WTC11 (cell line): ENCODE measurements around the gene PLEKHG7. TPM values are rescaled to one million over a fixed set of nuclear protein-coding genes. Genes with fewer than 3 reads are reported as not detected.

Source experiments
- ATAC-seq: fragments of 200-7000 bp; cut with Tn5 transposase; 2 replicates; pipeline ENCODE4 v1.10.0; 2021; ENCODE audit warnings: mild to moderate bottlenecking, moderate library complexity
- CTCF ChIA-PET: fragments of 300-600 bp; sonication (Branson Sonifier 250); formaldehyde crosslinking; loops from one replicate; lab custom pipeline; 2021; ENCODE audit warnings: antibody characterized with exemption; lab: Charles Lee
- POLR2A ChIA-PET: fragments of 350-600 bp; sonication (Branson Sonifier 250); formaldehyde crosslinking; loops from one replicate; lab custom pipeline; 2021; ENCODE audit warnings: antibody characterized with exemption; lab: Charles Lee
- DNase-seq: peaks from one replicate; pipeline ENCODE4 v3.0.0; 2021; ENCODE audit warnings: low spot score
- H3K27ac Mint-ChIP-seq: 2 replicates; pipeline ENCODE4 v1.8.0; 2021; ENCODE audit warnings: mixed read lengths
- H3K27me3 Mint-ChIP-seq: 2 replicates; pipeline ENCODE4 v1.8.0; 2021; ENCODE audit warnings: low read depth, mild to moderate bottlenecking, moderate library complexity, mixed read lengths
- H3K36me3 Mint-ChIP-seq: 2 replicates; pipeline ENCODE4 v1.8.0; 2021; ENCODE audit warnings: mixed read lengths
- H3K4me1 Mint-ChIP-seq: 2 replicates; pipeline ENCODE4 v1.8.0; 2022; ENCODE audit warnings: mixed read lengths
- H3K4me3 Mint-ChIP-seq: 2 replicates; pipeline ENCODE4 v1.8.0; 2021; ENCODE audit warnings: mild to moderate bottlenecking, moderate library complexity, mixed read lengths
- H3K9me3 Mint-ChIP-seq: 2 replicates; pipeline ENCODE4 v1.8.0; 2021; ENCODE audit warnings: mixed read lengths
- E2F5 ChIP-seq: sonication (generic); formaldehyde crosslinking; IDR thresholded peaks from 2 replicates; pipeline ENCODE4 v1.8.1; 2022; ENCODE audit warnings: mild to moderate bottlenecking, moderate library complexity, missing genetic modification reagents
- ERG ChIP-seq: fragments of 250-450 bp; sonication (Bioruptor Pico); IDR thresholded peaks from 2 replicates; pipeline ENCODE4 v1.8.0; 2021; ENCODE audit warnings: mild to moderate bottlenecking
- GABPB1 ChIP-seq: sonication (generic); formaldehyde crosslinking; IDR thresholded peaks from 2 replicates; pipeline ENCODE4 v1.8.1; 2023; ENCODE audit warnings: mild to moderate bottlenecking, missing genetic modification reagents
- HMGXB4 ChIP-seq: sonication (generic); formaldehyde crosslinking; IDR thresholded peaks from 2 replicates; pipeline ENCODE4 v1.8.1; 2023; ENCODE audit warnings: mild to moderate bottlenecking, moderate library complexity, missing genetic modification reagents
- JAZF1 ChIP-seq: fragments of 250-450 bp; sonication (Bioruptor Pico); IDR thresholded peaks from 2 replicates; pipeline ENCODE4 v1.9.0; 2021; ENCODE audit warnings: moderate library complexity, mild to moderate bottlenecking, inconsistent platforms
- JUN ChIP-seq: sonication (generic); formaldehyde crosslinking; IDR thresholded peaks from 2 replicates; pipeline ENCODE4 v1.8.0; 2023; ENCODE audit warnings: mild to moderate bottlenecking, missing genetic modification reagents
- NFYB ChIP-seq: sonication (generic); formaldehyde crosslinking; conservative IDR thresholded peaks from 2 replicates; pipeline ENCODE4 v1.8.0; 2022; ENCODE audit warnings: low read depth, missing genetic modification reagents
- NR1H2 ChIP-seq: sonication (generic); formaldehyde crosslinking; IDR thresholded peaks from 2 replicates; pipeline ENCODE4 v1.9.0; 2021; ENCODE audit warnings: mild to moderate bottlenecking, moderate library complexity, missing genetic modification reagents
- OVOL2 ChIP-seq: fragments of 250-450 bp; sonication (Bioruptor Pico); IDR thresholded peaks from 2 replicates; pipeline ENCODE4 v1.9.0; 2021; ENCODE audit warnings: mild to moderate bottlenecking, borderline replicate concordance
- RELA ChIP-seq: sonication (generic); formaldehyde crosslinking; IDR thresholded peaks from 2 replicates; pipeline ENCODE4 v1.8.1; 2022; ENCODE audit warnings: missing genetic modification reagents, mild to moderate bottlenecking, borderline replicate concordance
- TEAD1 ChIP-seq: sonication (generic); formaldehyde crosslinking; IDR thresholded peaks from 2 replicates; pipeline ENCODE4 v1.8.0; 2022; ENCODE audit warnings: mild to moderate bottlenecking, missing genetic modification reagents
- ZMAT4 ChIP-seq: fragments of 250-450 bp; sonication (Bioruptor Pico); IDR thresholded peaks from 2 replicates; pipeline ENCODE4 v1.9.0; 2021; ENCODE audit warnings: mild to moderate bottlenecking
- ZNF263 ChIP-seq: sonication (generic); formaldehyde crosslinking; IDR thresholded peaks from 2 replicates; pipeline ENCODE4 v1.8.1; 2022; ENCODE audit warnings: low read depth, mild to moderate bottlenecking, moderate library complexity, missing genetic modification reagents
- ZNF317 ChIP-seq: sonication (generic); formaldehyde crosslinking; IDR thresholded peaks from 2 replicates; pipeline ENCODE4 v1.8.1; 2023; ENCODE audit warnings: low read depth, mild to moderate bottlenecking, moderate library complexity, missing genetic modification reagents, borderline replicate concordance
- ZNF416 ChIP-seq: fragments of 250-450 bp; sonication (Bioruptor Pico); IDR thresholded peaks from 2 replicates; pipeline ENCODE4 v1.9.0; 2021; ENCODE audit warnings: mild to moderate bottlenecking, inconsistent platforms
- ZNF425 ChIP-seq: fragments of 250-450 bp; sonication (Bioruptor Pico); conservative IDR thresholded peaks from 2 replicates; pipeline ENCODE4 v1.9.0; 2021; ENCODE audit warnings: mild to moderate bottlenecking
- total RNA-seq: library from RNA; stranded (reverse); gene quantifications from 3 replicates; pipeline ENCODE4 v1.2.3, GENCODE V29; 2021

The PLEKHG7 gene
- total RNA-seq, 1 experiment from 2014 or later: not detected

- TF ChIP-seq ERG (CRISPR knock-in tag) (no peak), OVOL2 (CRISPR knock-in tag) (no peak), TEAD1 (CRISPR knock-in tag) (no peak), ZMAT4 (CRISPR knock-in tag) (no peak), RELA (CRISPR knock-in tag) (no peak)
Measured at GRCh38 chr12:92794814-92795213, 92.0 kb downstream of the PLEKHG7 start (continued).

GRCh38 chr12:92796650-92797049 lies 93.9 kb downstream of the PLEKHG7 start:
- Mint-ChIP-seq H3K4me1 (no peaks in the 10 kb centered on the region), H3K27me3 (no peaks in the 10 kb centered on the region), H3K27ac (no peak overlapping the region), H3K36me3 (peaks cover 32% of the 10 kb centered on the region), H3K9me3 (peaks cover 10% of the 10 kb centered on the region), H3K4me3 (no peak overlapping the region)
- CTCF ChIA-PET: no interaction called here
- ATAC-seq (no peak), DNase-seq (no peak)
- TF ChIP-seq HMGXB4 (no peak), JAZF1 (CRISPR knock-in tag) (no peak), ZNF317 (CRISPR knock-in tag) (no peak), GABPB1 (CRISPR knock-in tag) (no peak), RELA (CRISPR knock-in tag) (no peak), NFYB (CRISPR knock-in tag) (no peak)
- POLR2A ChIA-PET: no interaction called here

GRCh38 chr12:92802906-92803305 lies 100.1 kb downstream of the PLEKHG7 start:
- ATAC-seq (no peak), DNase-seq (no peak)
- CTCF ChIA-PET: no interaction called here
- H3K36me3 Mint-ChIP-seq: peaks cover 17% of the 10 kb centered on the region
- H3K4me3 Mint-ChIP-seq: no peak overlapping the region
- H3K4me1 Mint-ChIP-seq: no peaks in the 10 kb centered on the region
- POLR2A ChIA-PET: no interaction called here
- no peaks in the 10 kb centered on the region for H3K27me3 Mint-ChIP-seq
- no peaks in the 10 kb centered on the region for H3K9me3 Mint-ChIP-seq
- no peak overlapping the region for H3K27ac Mint-ChIP-seq
- TF ChIP-seq ZNF416 (no peak), ZNF425 (CRISPR knock-in tag) (no peak), NR1H2 (CRISPR knock-in tag) (no peak), ZNF263 (no peak), E2F5 (no peak), JUN (CRISPR knock-in tag) (no peak)
